ENCODE results near the gene TLR9.

TLR9 gene

DNA sequence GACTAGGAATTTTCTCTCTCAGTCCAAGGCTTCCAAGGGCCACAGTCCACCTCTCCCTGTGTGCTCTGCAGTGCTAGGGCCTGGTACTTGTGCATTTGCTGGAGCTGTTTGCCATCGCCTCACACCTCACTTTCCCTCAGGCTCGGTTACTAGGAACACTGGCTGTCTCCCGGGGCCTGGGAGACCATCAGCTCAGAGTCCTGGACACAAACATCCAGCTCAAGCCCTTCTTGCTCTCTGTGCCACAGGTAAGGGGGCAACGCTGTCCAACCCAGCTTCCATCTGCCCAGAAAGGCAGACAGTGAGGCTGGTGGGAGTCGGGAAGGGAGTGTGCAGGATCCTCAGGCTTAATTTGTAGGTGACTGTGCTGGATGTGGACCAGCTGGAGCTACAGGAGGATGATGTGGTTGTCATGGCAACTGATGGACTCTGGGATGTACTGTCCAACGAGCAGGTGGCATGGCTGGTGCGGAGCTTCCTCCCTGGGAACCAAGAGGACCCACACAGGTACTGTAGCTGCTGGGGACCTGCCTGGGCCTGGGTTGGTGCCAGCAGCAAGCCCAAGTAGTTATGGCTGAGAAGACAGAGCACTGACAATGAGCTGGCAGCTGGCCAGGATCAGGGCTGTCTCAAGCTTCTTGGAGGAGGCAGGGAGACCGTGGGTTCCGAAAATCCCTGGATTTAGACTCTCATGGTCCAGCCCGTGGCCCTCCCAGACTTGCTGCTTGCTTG, 23.5 kb upstream of the TLR9 start:
- peak; percentile 72 for TF ChIP-seq NFIC (IDR thresholded peaks at IDR 0.05)
- TF ChIP-seq TCF12 (IDR thresholded peaks at IDR 0.05; ENCODE audit: low read depth): no peak

DNA sequence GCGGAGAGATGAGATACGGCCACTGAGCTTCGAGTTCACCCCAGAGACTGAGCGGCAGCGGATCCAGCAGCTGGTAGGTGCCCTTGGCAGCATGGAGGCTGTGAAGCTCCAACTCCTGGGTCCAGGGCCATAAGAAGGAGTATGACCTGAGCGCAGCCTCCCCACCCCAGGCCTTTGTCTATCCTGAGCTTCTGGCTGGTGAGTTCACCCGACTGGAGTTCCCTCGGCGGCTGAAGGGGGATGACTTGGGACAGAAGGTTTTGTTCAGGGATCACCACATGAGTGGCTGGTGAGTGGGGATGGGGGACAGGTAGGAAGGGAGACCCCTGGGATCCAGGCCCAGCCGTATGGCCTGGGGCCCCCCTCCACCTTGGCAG, 22.7 kb upstream of the TLR9 start:
- TF ChIP-seq NFIC (IDR thresholded peaks at IDR 0.05): no peak
- TF ChIP-seq RAD21 (IDR thresholded peaks at IDR 0.05; ENCODE audit: low read depth): no peak
- TF ChIP-seq, protein P1, sequence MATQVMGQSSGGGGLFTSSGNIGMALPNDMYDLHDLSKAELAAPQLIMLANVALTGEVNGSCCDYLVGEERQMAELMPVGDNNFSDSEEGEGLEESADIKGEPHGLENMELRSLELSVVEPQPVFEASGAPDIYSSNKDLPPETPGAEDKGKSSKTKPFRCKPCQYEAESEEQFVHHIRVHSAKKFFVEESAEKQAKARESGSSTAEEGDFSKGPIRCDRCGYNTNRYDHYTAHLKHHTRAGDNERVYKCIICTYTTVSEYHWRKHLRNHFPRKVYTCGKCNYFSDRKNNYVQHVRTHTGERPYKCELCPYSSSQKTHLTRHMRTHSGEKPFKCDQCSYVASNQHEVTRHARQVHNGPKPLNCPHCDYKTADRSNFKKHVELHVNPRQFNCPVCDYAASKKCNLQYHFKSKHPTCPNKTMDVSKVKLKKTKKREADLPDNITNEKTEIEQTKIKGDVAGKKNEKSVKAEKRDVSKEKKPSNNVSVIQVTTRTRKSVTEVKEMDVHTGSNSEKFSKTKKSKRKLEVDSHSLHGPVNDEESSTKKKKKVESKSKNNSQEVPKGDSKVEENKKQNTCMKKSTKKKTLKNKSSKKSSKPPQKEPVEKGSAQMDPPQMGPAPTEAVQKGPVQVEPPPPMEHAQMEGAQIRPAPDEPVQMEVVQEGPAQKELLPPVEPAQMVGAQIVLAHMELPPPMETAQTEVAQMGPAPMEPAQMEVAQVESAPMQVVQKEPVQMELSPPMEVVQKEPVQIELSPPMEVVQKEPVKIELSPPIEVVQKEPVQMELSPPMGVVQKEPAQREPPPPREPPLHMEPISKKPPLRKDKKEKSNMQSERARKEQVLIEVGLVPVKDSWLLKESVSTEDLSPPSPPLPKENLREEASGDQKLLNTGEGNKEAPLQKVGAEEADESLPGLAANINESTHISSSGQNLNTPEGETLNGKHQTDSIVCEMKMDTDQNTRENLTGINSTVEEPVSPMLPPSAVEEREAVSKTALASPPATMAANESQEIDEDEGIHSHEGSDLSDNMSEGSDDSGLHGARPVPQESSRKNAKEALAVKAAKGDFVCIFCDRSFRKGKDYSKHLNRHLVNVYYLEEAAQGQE (IDR thresholded peaks at IDR 0.05; ENCODE audit: low read depth): no peak
- no peak for TF ChIP-seq TCF12 (IDR thresholded peaks at IDR 0.05; ENCODE audit: low read depth)
- TF ChIP-seq, protein P2, sequence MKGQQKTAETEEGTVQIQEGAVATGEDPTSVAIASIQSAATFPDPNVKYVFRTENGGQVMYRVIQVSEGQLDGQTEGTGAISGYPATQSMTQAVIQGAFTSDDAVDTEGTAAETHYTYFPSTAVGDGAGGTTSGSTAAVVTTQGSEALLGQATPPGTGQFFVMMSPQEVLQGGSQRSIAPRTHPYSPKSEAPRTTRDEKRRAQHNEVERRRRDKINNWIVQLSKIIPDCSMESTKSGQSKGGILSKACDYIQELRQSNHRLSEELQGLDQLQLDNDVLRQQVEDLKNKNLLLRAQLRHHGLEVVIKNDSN (IDR thresholded peaks at IDR 0.05): no peak
- TF ChIP-seq FOXM1 (IDR thresholded peaks at IDR 0.05; ENCODE audit: borderline replicate concordance, low read depth): no peak
- TF ChIP-seq TAF1 (IDR thresholded peaks at IDR 0.05; ENCODE audit: low read depth): no peak
- TF ChIP-seq CREB1 (IDR thresholded peaks at IDR 0.05; ENCODE audit: low read depth): no peak
- no peak for TF ChIP-seq EGR1 (IDR thresholded peaks at IDR 0.05)
- no peak for TF ChIP-seq EP300 (IDR thresholded peaks at IDR 0.05; ENCODE audit: borderline replicate concordance)
- TF ChIP-seq CEBPB (IDR thresholded peaks at IDR 0.05): no peak
- TF ChIP-seq, protein P3, sequence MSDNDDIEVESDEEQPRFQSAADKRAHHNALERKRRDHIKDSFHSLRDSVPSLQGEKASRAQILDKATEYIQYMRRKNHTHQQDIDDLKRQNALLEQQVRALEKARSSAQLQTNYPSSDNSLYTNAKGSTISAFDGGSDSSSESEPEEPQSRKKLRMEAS (IDR thresholded peaks at IDR 0.05): no peak
- TF ChIP-seq YY1 (IDR thresholded peaks at IDR 0.05; ENCODE audit: low read depth): no peak
- TF ChIP-seq TEAD4 (IDR thresholded peaks at IDR 0.05): no peak

DNA sequence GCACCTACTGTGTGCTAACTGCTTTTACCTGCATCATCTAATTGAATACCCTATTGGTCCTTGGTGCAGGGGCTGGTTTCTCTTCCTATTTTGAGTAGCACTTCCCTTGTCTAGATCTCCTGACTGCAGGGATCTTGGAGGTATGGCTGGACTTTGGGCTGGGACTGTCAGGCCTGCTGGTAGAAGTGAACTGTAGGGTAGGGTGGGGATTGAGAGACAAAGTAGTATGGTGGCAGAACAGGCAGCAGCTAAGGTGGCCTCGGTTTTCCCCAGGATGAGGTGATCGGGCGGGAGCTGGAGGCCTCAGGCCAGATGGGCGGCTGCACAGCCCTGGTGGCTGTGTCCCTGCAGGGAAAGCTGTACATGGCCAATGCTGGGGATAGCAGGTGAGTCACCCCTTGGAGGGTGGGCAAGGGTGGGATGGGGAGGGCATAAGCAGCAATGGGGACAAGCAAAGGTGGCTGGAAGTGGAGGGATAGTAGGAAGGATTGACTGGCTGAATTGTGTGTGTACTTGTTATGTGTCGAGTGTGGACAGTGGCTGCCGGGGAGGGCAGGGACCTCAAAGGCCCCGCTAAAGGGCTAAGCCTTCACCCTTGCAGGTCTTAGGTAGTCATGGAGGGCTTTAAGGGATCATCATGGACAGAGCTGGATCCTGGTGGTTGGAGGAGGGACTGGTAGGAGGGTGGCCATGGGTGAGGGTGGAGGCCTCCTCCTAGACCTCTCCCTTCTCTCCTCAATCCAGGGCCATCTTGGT, 22.1 kb upstream of the TLR9 start:
- TF ChIP-seq NFIC (IDR thresholded peaks at IDR 0.05) (no peak), TAF1 (IDR thresholded peaks at IDR 0.05; ENCODE audit: low read depth) (no peak), CEBPB (IDR thresholded peaks at IDR 0.05) (no peak)

DNA sequence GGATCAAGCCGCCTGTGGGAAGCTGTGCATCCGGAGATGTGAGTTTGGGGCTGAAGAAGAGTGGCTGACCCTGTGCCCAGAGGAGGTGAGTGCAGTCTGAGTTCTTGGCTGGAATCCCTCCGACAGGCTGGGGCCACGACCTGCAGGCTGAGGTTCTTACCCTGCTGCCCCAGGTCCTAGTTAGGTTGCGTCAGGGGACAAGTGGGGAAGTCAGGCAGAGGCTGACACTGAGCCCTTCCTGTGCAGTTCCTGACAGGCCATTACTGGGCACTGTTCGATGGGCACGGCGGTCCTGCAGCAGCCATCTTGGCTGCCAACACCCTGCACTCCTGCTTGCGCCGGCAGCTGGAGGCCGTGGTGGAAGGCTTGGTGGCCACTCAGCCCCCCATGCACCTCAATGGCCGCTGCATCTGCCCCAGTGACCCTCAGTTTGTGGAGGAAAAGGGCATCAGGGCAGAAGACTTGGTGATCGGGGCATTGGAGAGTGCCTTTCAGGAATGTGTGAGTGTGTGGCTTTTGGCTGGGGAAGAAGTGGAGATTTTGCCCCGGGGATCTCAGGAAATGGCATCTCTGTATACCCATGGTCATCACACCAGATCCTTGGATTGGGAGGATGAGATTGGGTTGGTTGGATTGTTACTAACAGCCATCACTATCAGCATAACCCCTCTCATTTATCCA, 21.4 kb upstream of the TLR9 start:
- no peak for TF ChIP-seq CEBPB (IDR thresholded peaks at IDR 0.05)
- TF ChIP-seq TAF1 (IDR thresholded peaks at IDR 0.05; ENCODE audit: low read depth): no peak
- TF ChIP-seq, protein P2 (IDR thresholded peaks at IDR 0.05): no peak
- TF ChIP-seq CREB1 (IDR thresholded peaks at IDR 0.05; ENCODE audit: low read depth): no peak
- TF ChIP-seq, protein P1 (IDR thresholded peaks at IDR 0.05; ENCODE audit: low read depth): no peak
- TF ChIP-seq NFIC (IDR thresholded peaks at IDR 0.05): no peak
- no peak for TF ChIP-seq FOXM1 (IDR thresholded peaks at IDR 0.05; ENCODE audit: borderline replicate concordance, low read depth)
- no peak for TF ChIP-seq ZBTB7A (IDR thresholded peaks at IDR 0.05; ENCODE audit: low read depth)
- no peak for TF ChIP-seq EGR1 (IDR thresholded peaks at IDR 0.05)
- TF ChIP-seq RAD21 (IDR thresholded peaks at IDR 0.05; ENCODE audit: low read depth): no peak
- TF ChIP-seq TCF12 (IDR thresholded peaks at IDR 0.05; ENCODE audit: low read depth): no peak
- TF ChIP-seq, protein P3 (IDR thresholded peaks at IDR 0.05): no peak
- TF ChIP-seq YY1 (IDR thresholded peaks at IDR 0.05; ENCODE audit: low read depth): no peak
- TF ChIP-seq EP300 (IDR thresholded peaks at IDR 0.05; ENCODE audit: borderline replicate concordance): no peak
- TF ChIP-seq TEAD4 (IDR thresholded peaks at IDR 0.05): no peak

DNA sequence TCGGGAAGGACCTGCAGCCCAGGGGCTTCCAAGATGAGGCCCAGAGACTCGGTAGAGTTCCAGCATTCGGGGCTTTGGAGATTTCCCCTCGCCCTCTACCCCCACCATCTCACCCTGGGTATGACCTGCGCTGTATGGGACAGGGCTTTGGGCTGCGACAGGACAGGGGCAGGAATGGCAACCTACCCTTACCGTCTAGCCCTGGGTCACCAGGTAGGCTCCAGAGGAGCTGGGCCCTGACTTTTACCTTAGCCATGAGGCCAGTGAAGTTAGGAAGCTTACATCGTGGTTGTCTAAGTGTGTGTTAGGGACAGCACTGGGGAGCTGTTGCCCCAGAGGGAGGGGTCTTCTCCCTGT, 20.8 kb upstream of the TLR9 start:
- TF ChIP-seq TAF1 (IDR thresholded peaks at IDR 0.05; ENCODE audit: low read depth): no peak
- TF ChIP-seq FOXM1 (IDR thresholded peaks at IDR 0.05; ENCODE audit: borderline replicate concordance, low read depth): no peak
- no peak for TF ChIP-seq EGR1 (IDR thresholded peaks at IDR 0.05)
- no peak for TF ChIP-seq CREB1 (IDR thresholded peaks at IDR 0.05; ENCODE audit: low read depth)
- TF ChIP-seq EP300 (IDR thresholded peaks at IDR 0.05; ENCODE audit: borderline replicate concordance): no peak
- TF ChIP-seq TEAD4 (IDR thresholded peaks at IDR 0.05): no peak
- TF ChIP-seq, protein P2 (IDR thresholded peaks at IDR 0.05): no peak
- TF ChIP-seq TCF12 (IDR thresholded peaks at IDR 0.05; ENCODE audit: low read depth): no peak
- TF ChIP-seq, protein P3 (IDR thresholded peaks at IDR 0.05): no peak
- TF ChIP-seq ZBTB7A (IDR thresholded peaks at IDR 0.05; ENCODE audit: low read depth): no peak
- no peak for TF ChIP-seq CEBPB (IDR thresholded peaks at IDR 0.05)
- TF ChIP-seq, protein P1 (IDR thresholded peaks at IDR 0.05; ENCODE audit: low read depth): no peak

Data from Ishikawa (cell line).